Endothelial cell of umbilical vein (primary cell): ENCODE results near the gene SERGEF. TPM values are rescaled to one million over a fixed set of nuclear protein-coding genes. Genes with fewer than 3 reads are reported as not detected.

Experiments
- BruUV-seq: library from RNA; stranded (reverse); fragments of 400-500 nt; replicated peaks from 2 replicates; lab custom pipeline; 2021; lab: Mats Ljungman, UMichigan
- CTCF ChIA-PET: fragments of 300-600, 350-600 bp; sonication (Branson Sonifier 250); formaldehyde crosslinking; loops from one replicate; lab custom pipeline; 2021; ENCODE audit warnings: antibody characterized with exemption, inconsistent platforms; lab: Charles Lee
- POLR2A ChIA-PET: fragments of 300-600, 350-600 bp; sonication (Branson Sonifier 250); formaldehyde crosslinking; loops from one replicate; lab custom pipeline; 2021; ENCODE audit warnings: antibody characterized with exemption, inconsistent platforms; lab: Charles Lee
- DNase-seq: peaks from one replicate; pipeline ENCODE4 v3.0.0-alpha.2; 2011; ENCODE audit warnings: low read depth, low spot score
- FAIRE-seq: peaks from 2 replicates; lab custom pipeline; 2011; peaks lifted over from hg19 to GRCh38; lab: Jason Lieb, UNC
- H2AFZ ChIP-seq: 2 replicates; pipeline ENCODE4 v1.6.0; 2012; ENCODE audit warnings: low read depth, low read length, control low read depth, inconsistent platforms
- H3K27ac ChIP-seq: 2 replicates; pipeline ENCODE4 v1.5.1; 2011; ENCODE audit warnings: low read depth, mild to moderate bottlenecking, control low read depth, low read length, moderate library complexity; ENCODE audit not compliant: insufficient read depth
- H3K27me3 ChIP-seq, 2 experiments: 2 replicates each; pipeline versions ENCODE4 v1.6.0 to v1.6.1; 2011; ENCODE audit warnings: low read length in 2 of 2, mixed read lengths in 1 of 2; ENCODE audit not compliant: control insufficient read depth in 2 of 2, insufficient read depth in 2 of 2
- H3K36me3 ChIP-seq, 2 experiments: 2 replicates in 1 of 2; 3 replicates in 1 of 2; pipeline ENCODE4 v1.5.1; 2011; ENCODE audit warnings: low read length in 2 of 2, mild to moderate bottlenecking in 1 of 2, moderate library complexity in 1 of 2; ENCODE audit not compliant: control insufficient read depth in 2 of 2, insufficient read depth in 2 of 2; ENCODE audit errors: extremely low read depth in 1 of 2
- H3K4me1 ChIP-seq: 3 replicates; pipeline ENCODE4 v1.5.1; 2011; ENCODE audit warnings: mild to moderate bottlenecking, low read length; ENCODE audit not compliant: control insufficient read depth, insufficient read depth; ENCODE audit errors: extremely low read depth
- H3K4me2 ChIP-seq: 2 replicates; pipeline ENCODE4 v1.6.1; 2011; ENCODE audit warnings: low read length, control low read depth, mixed read lengths; ENCODE audit not compliant: insufficient read depth
- H3K4me3 ChIP-seq, 3 experiments: fragments of 200-600 bp in 1 of 3; sonication (generic), shearing (Covaris generic) in 1 of 3; replicated peaks in 1 of 3; 2 replicates each; pipeline ENCODE4 v1.5.1; 2011 to 2016; ENCODE audit warnings: control low read depth in 3 of 3, low read length in 3 of 3, mild to moderate bottlenecking in 2 of 3, inconsistent platforms in 1 of 3, low read depth in 1 of 3, moderate library complexity in 1 of 3; ENCODE audit not compliant: insufficient read depth in 1 of 3
- H3K79me2 ChIP-seq: 2 replicates; pipeline ENCODE4 v1.6.0; 2012; ENCODE audit warnings: low read length, inconsistent platforms; ENCODE audit not compliant: control insufficient read depth, insufficient read depth
- H3K9ac ChIP-seq: replicated peaks from 2 replicates; pipeline ENCODE3; 2011; ENCODE audit warnings: low read length, control low read depth; ENCODE audit not compliant: insufficient read depth; ENCODE audit errors: extremely low read depth
- H3K9me1 ChIP-seq: replicated peaks from 3 replicates; pipeline ENCODE4 v1.6.0; 2011; ENCODE audit warnings: mild to moderate bottlenecking, low read length; ENCODE audit not compliant: control insufficient read depth, insufficient read depth; ENCODE audit errors: extremely low read depth
- H3K9me3 ChIP-seq: replicated peaks from 2 replicates; pipeline ENCODE4 v1.5.1; 2012; ENCODE audit warnings: low read length, inconsistent platforms; ENCODE audit not compliant: control insufficient read depth, insufficient read depth
- H4K20me1 ChIP-seq: replicated peaks from 2 replicates; pipeline ENCODE3; 2011; ENCODE audit warnings: mild to moderate bottlenecking, low read length; ENCODE audit not compliant: control insufficient read depth, insufficient read depth; ENCODE audit errors: extremely low read depth
- EZH2 ChIP-seq: IDR thresholded peaks from 2 replicates; pipeline ENCODE4 v1.6.1; 2012; ENCODE audit warnings: borderline replicate concordance, low read depth, mild to moderate bottlenecking, moderate library complexity, low read length, inconsistent platforms; ENCODE audit not compliant: severe bottlenecking
- FOS ChIP-seq: IDR thresholded peaks from 2 replicates; pipeline ENCODE4 v1.6.1; 2011; ENCODE audit warnings: mild to moderate bottlenecking, low read length, moderate library complexity, borderline replicate concordance; ENCODE audit not compliant: insufficient read depth
- GATA2 ChIP-seq: IDR thresholded peaks from 2 replicates; pipeline ENCODE4 v1.7.0; 2011; ENCODE audit warnings: low read depth, mild to moderate bottlenecking, moderate library complexity, mixed read lengths, low read length; ENCODE audit not compliant: insufficient read length, insufficient read depth
- JUN ChIP-seq: IDR thresholded peaks from 2 replicates; pipeline ENCODE4 v1.6.1; 2011; ENCODE audit warnings: borderline replicate concordance, low read depth; ENCODE audit not compliant: insufficient read length, insufficient read depth
- MYC ChIP-seq: IDR thresholded peaks from one replicate; pipeline ENCODE4 v1.6.1; 2011; ENCODE audit warnings: mild to moderate bottlenecking, low read depth, low read length
- POLR2A ChIP-seq: IDR thresholded peaks from 2 replicates; pipeline ENCODE4 v1.6.1; 2012; ENCODE audit warnings: low read depth, mild to moderate bottlenecking, control low read depth, low read length
- POLR2AphosphoS5 ChIP-seq: IDR thresholded peaks from 2 replicates; pipeline ENCODE4 v1.6.1; 2012; ENCODE audit warnings: low read depth, mild to moderate bottlenecking, control low read depth, low read length, moderate library complexity; ENCODE audit not compliant: insufficient read depth
- dilution Hi-C: fragments of 300-500 bp; cut with MboI; formaldehyde crosslinking; loops from one replicate; pipeline ENCODE4 v1.15.0; 2019; ENCODE audit warnings: low sequenced_read_pairs; ENCODE audit not compliant: extremely low pct_ligation_motif_present
- intact Hi-C: fragments of 100-400 bp; cut with micrococcal nuclease; formaldehyde crosslinking; loops from one replicate; pipeline ENCODE4 v1.10.0; 2022
- polyA plus RNA-seq, 4 experiments: library from polyadenylated mRNA; depleted of rRNA in 3 of 4; stranded (reverse) in 3 of 4; unstranded in 1 of 4; fragments of >200 nt; gene quantifications; 2 replicates each; pipeline versions ENCODE4 v1.2.1 to v1.2.3, GENCODE V29; 2011 to 2012; ENCODE audit warnings: missing spikeins in 1 of 4
- total RNA-seq: library from RNA; stranded (reverse); gene quantifications from 2 replicates; pipeline ENCODE4 v1.2.3, GENCODE V29; 2021
- TF ChIP-seq, protein P1 (sequence below), 2 donors: IDR thresholded peaks; 1 replicate in 1 of 2; 2 replicates in 1 of 2; pipeline ENCODE4 v1.5.1; 2011; ENCODE audit warnings: low read length in 2 of 2, mild to moderate bottlenecking in 2 of 2, moderate library complexity in 2 of 2, control low read depth in 1 of 2, inconsistent platforms in 1 of 2, low read depth in 1 of 2; ENCODE audit not compliant: insufficient read depth in 1 of 2; ENCODE audit errors: extremely low read depth in 1 of 2
- TF ChIP-seq, protein P2 (sequence below): IDR thresholded peaks from 2 replicates; pipeline ENCODE4 v1.6.1; 2011; ENCODE audit not compliant: insufficient read depth, insufficient read length

SERGEF gene
- total and polyA plus RNA-seq, 2 donors (not counting 3 experiments of a cell fraction or from before 2014, with no cell fraction given): 8.7 to 16.7 TPM

DNA sequence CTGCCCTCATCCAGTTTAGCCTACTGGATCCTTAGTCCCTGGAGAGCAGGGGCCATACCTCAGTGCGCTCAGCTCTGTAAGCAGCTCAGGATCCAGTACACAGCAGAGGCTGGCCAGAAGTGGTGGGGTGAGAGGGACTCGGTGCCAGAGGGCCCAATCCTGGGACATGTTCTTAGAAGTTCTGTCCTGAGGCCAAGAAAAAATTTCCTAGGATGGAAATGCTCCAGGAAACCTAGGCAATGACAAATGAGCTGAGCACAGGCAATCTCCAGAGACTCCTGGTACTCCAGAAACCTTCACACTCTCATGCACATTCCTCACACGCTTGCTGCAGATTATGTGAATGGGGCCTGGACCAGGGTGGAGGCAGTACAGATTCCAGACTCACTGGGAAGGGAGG, 89.6 kb downstream of the SERGEF start:
- Histone ChIP-seq H2AFZ (no peak overlapping the region), H3K27me3 (no peaks in the 10 kb centered on the region), H3K4me1 (no peaks in the 10 kb centered on the region), H4K20me1 (no peaks in the 10 kb centered on the region), H3K9ac (no peak overlapping the region), H3K36me3 (no peaks in the 10 kb centered on the region), H3K4me3 (no peak overlapping the region), H3K27ac (no peak overlapping the region), H3K4me2 (no peak overlapping the region), H3K9me1 (no peaks in the 10 kb centered on the region), H3K9me3 (no peaks in the 10 kb centered on the region), H3K79me2 (no peaks in the 10 kb centered on the region)
- DNase-seq (no peak), FAIRE-seq (no peak)
- TF ChIP-seq JUN (no peak), GATA2 (no peak), FOS (no peak), POLR2A (no peak), MYC (no peak), POLR2AphosphoS5 (no peak), EZH2 (no peak)
- TF ChIP-seq, protein P1, sequence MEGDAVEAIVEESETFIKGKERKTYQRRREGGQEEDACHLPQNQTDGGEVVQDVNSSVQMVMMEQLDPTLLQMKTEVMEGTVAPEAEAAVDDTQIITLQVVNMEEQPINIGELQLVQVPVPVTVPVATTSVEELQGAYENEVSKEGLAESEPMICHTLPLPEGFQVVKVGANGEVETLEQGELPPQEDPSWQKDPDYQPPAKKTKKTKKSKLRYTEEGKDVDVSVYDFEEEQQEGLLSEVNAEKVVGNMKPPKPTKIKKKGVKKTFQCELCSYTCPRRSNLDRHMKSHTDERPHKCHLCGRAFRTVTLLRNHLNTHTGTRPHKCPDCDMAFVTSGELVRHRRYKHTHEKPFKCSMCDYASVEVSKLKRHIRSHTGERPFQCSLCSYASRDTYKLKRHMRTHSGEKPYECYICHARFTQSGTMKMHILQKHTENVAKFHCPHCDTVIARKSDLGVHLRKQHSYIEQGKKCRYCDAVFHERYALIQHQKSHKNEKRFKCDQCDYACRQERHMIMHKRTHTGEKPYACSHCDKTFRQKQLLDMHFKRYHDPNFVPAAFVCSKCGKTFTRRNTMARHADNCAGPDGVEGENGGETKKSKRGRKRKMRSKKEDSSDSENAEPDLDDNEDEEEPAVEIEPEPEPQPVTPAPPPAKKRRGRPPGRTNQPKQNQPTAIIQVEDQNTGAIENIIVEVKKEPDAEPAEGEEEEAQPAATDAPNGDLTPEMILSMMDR (IDR thresholded peaks at IDR 0.05; ENCODE audit: extremely low read depth in 1 of 2, insufficient read depth in 1 of 2, low read depth in 1 of 2, low read length in 2 of 2): no peak
- TF ChIP-seq, protein P2, sequence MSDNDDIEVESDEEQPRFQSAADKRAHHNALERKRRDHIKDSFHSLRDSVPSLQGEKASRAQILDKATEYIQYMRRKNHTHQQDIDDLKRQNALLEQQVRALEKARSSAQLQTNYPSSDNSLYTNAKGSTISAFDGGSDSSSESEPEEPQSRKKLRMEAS: no peak
- intact Hi-C loops: no loop called here
- dilution Hi-C loops: no loop called here
- ChIA-PET POLR2A (no interaction called here), CTCF (interaction anchor here (1.2 kb wide), 1 partner anchor 192 kb away, joined by 3 read pairs; no protein-coding TSS in a partner anchor)
- no TSS peak for BruUV-seq
